Muscle of leg (tissue), 11 donors: ENCODE results near the gene ZNF277. TPM values are rescaled to one million over a fixed set of nuclear protein-coding genes. Genes with fewer than 3 reads are reported as not detected.

Experiments
- DNase-seq: peaks from one replicate; pipeline ENCODE4 v3.0.0; 2013
- H3K27ac ChIP-seq: one replicate; pipeline ENCODE4 v1.5.1; 2013; ENCODE audit warnings: mild to moderate bottlenecking, low read length, control low read depth
- H3K27me3 ChIP-seq: one replicate; pipeline ENCODE4 v1.6.1; 2013; ENCODE audit warnings: low read length; ENCODE audit not compliant: control insufficient read depth, insufficient read depth
- H3K36me3 ChIP-seq: one replicate; pipeline ENCODE4 v1.6.1; 2013; ENCODE audit warnings: low read length; ENCODE audit not compliant: control insufficient read depth, insufficient read depth
- H3K4me1 ChIP-seq: one replicate; pipeline ENCODE4 v1.6.1; 2013; ENCODE audit warnings: low read length; ENCODE audit not compliant: control insufficient read depth, insufficient read depth
- H3K4me3 ChIP-seq: one replicate; pipeline ENCODE4 v1.5.1; 2013; ENCODE audit warnings: low read length, control low read depth
- H3K9me3 ChIP-seq: replicated peaks from 2 replicates; pipeline ENCODE4 v1.6.1; 2013; ENCODE audit warnings: low read depth, low read length; ENCODE audit not compliant: control insufficient read depth
- WGBS: methylation state at CpG from one replicate; pipeline ENCODE4 v1.1.5; 2013; ENCODE audit warnings: missing lambda C conversion rate; ENCODE audit not compliant: insufficient coverage; 5-methylcytosine and 5-hydroxymethylcytosine counted together
- polyA plus RNA-seq, 8 donors: library from polyadenylated mRNA; unstranded; fragments of 120-200 nt; gene quantifications; one replicate each; pipeline versions ENCODE4 v1.2.1 to v1.2.3, GENCODE V29; 2013; ENCODE audit warnings: inconsistent platforms in 1 of 8, low replicate concordance in 1 of 8; ENCODE audit not compliant: insufficient read length in 8 of 8, insufficient read depth in 1 of 8
- total RNA-seq: library from RNA; stranded (reverse); fragments of 120-200 nt; gene quantifications from one replicate; pipeline ENCODE4 v1.2.4, GENCODE V29; 2013

The ZNF277 gene
- total and polyA plus RNA-seq, 9 donors: 17.7 to 29.8 (median 23.5) TPM

- no peak for DNase-seq
- Histone ChIP-seq H3K4me1 (peaks cover 9% of the 10 kb centered on the region), H3K27me3 (no peaks in the 10 kb centered on the region), H3K9me3 (no peaks in the 10 kb centered on the region), H3K27ac (no peak overlapping the region), H3K36me3 (no peaks in the 10 kb centered on the region), H3K4me3 (no peak overlapping the region)
- no CpG with 5 or more reads among the region's 1 CpG for WGBS
Observed at GRCh38 chr7:112183266-112183665, 23.2 kb upstream of the ZNF277 start.

DNA sequence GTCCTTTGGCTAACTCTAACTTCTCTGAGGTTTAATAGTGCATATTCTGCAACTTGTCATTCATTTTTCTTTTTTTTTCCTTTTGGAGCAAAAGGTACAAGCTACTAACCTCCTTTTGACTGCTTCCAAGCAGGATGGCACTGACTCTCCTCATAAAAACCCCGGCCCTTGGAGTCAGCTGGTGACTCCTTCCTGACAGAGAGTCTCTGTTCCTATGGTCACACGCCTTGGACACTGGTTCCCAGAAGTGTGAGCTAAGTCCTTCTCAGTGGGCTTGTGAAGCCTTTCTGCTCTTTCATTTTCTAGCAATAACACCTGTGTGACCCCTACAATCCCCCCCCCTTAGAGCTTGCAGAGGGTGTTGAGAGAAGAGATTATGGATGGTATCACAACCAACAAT lies 22.0 kb upstream of the ZNF277 start:
- H3K36me3 ChIP-seq: no peaks in the 10 kb centered on the region
- peaks cover 9% of the 10 kb centered on the region for H3K4me1 ChIP-seq
- whole genome bisulfite sequencing: no CpG with 5 or more reads among the region's 2 CpGs
- H3K27me3 ChIP-seq: no peaks in the 10 kb centered on the region
- H3K27ac ChIP-seq: no peak overlapping the region
- H3K4me3 ChIP-seq: no peak overlapping the region
- H3K9me3 ChIP-seq: no peaks in the 10 kb centered on the region
- no peak for DNase-seq

DNA sequence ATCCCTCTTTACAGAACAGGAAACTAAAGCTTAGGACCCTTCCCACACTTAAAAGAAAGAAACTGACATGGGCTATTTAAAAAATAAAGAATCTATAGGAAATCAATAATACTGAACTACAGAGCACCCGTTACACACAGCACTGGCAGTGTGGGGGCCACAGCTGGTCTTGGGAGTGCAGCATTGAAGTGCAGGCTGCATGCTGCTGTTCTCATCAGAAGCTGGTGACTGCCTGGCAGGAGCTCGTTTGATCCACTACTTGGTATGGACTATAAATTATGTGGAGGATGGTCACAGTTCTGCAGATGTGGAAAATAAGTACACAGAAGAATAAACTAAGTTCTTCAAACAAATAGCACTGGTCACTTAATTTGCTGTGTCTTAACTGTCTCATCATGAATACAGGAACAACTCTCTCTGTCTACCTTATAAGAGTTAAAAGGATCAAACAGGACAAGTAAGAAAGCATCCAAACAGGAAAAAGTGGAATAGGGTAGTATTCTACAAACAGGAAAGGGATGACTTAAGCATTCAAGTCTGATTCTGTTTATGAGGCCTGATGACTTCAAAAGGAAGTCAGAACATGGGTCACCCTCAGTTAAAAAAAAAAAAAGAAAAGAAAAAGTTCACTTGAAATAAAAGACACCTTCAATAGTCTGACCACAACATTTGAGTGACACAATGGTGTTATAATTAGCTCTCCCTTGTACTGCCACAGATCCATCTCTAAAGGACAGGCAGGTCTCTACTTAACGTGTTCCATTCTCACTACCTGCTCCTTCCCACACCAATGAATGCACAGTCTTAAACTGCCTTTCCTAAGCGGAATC lies 21.3 kb upstream of the ZNF277 start:
- Histone ChIP-seq H3K27ac (peak overlapping the region; percentile 5), H3K4me1 (peaks cover 7% of the 10 kb centered on the region), H3K9me3 (no peaks in the 10 kb centered on the region), H3K36me3 (no peaks in the 10 kb centered on the region), H3K4me3 (no peak overlapping the region), H3K27me3 (no peaks in the 10 kb centered on the region)
- DNase-seq: no peak
- 80% methylated on average over 1 of the region's 4 CpGs for WGBS

- Histone ChIP-seq H3K4me3 (no peak overlapping the region), H3K27me3 (no peaks in the 10 kb centered on the region), H3K36me3 (no peaks in the 10 kb centered on the region), H3K9me3 (no peaks in the 10 kb centered on the region), H3K4me1 (peaks cover 7% of the 10 kb centered on the region), H3K27ac (no peak overlapping the region)
- WGBS: no CpG with 5 or more reads among the region's 1 CpG
- DNase-seq: no peak
Observed at GRCh38 chr7:112186300-112186699, 20.2 kb upstream of the ZNF277 start.

DNA sequence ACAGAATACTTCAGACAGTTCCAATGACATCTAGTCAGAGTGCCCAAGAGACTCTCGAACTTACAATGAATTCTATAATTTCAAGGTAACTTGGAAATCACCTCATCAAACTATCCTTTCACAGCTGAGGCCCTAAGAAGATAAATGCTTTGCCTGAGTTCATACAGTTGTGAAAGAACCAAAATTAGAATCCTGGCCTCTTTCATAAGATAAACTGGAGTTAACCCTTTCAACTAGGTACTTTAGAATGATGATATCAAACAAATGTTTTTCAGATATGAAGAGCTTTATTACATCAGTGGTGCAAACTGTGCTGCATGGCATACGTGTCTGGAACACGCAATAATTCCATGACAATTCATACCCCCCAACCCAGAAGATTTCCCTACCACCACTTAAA lies 18.2 kb upstream of the ZNF277 start:
- H3K36me3 ChIP-seq: no peaks in the 10 kb centered on the region
- H3K27ac ChIP-seq: no peak overlapping the region
- H3K9me3 ChIP-seq: no peaks in the 10 kb centered on the region
- WGBS: no CpG with 5 or more reads among the region's 3 CpGs
- DNase-seq: no peak
- H3K4me3 ChIP-seq: no peak overlapping the region
- H3K27me3 ChIP-seq: no peaks in the 10 kb centered on the region
- peaks cover 3% of the 10 kb centered on the region for H3K4me1 ChIP-seq

- Histone ChIP-seq H3K27me3 (no peaks in the 10 kb centered on the region), H3K27ac (no peak overlapping the region), H3K36me3 (no peaks in the 10 kb centered on the region), H3K4me3 (no peak overlapping the region), H3K4me1 (peaks cover 3% of the 10 kb centered on the region), H3K9me3 (peaks cover 2% of the 10 kb centered on the region)
- no peak for DNase-seq
- 100% methylated on average over 1 of the region's 5 CpGs for WGBS
Observed at GRCh38 chr7:112189691-112190090, 16.8 kb upstream of the ZNF277 start.

- H3K27me3 ChIP-seq: no peaks in the 10 kb centered on the region
- peaks cover 2% of the 10 kb centered on the region for H3K9me3 ChIP-seq
- DNase-seq: no peak
- peaks cover 3% of the 10 kb centered on the region for H3K4me1 ChIP-seq
- 67% methylated on average over 1 of the region's 2 CpGs for WGBS
- H3K4me3 ChIP-seq: no peak overlapping the region
- no peaks in the 10 kb centered on the region for H3K36me3 ChIP-seq
- no peak overlapping the region for H3K27ac ChIP-seq
Observed at GRCh38 chr7:112190120-112190519, 16.4 kb upstream of the ZNF277 start.

DNA sequence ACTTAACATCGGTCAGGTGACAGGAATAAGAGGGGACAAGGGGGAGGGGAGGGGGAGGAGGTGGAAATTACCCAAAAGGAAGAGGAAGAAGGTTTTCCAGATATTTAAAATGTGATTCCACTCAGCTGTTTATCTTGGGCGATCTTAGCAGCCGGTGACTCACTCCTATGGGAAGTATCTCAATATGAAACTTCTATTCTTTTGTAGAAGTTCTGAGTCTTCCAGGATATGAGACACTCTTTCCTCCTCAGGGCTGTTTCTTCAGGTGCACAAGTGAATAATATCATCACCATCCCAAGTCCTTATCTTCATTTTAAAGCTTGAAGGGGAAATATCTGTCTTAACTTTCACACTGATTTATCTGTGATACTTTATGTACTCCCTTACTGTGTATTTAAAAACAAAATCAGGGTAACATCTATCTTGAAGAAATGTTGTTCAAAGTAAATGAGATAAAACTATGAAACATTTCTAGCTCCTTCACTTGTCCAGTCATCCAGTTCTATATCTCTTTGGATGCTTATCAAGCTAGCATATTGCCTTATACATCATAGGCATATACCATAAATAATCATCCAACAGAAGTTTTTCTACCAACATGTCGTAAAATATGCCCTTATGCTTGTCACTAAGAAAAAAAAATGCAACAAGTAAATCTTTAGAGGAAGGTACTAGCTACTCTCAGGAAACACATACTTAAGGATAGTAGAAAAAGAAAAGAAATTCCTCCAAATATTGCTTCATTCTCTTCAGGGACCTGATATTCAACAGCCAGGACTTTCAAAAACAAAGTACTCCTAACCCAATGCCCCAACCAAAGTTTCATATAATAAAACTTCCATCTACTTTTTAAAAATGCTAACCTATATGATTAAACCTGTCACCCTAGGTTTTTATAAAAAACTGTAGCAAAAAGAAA lies 14.0 kb upstream of the ZNF277 start:
- Histone ChIP-seq H3K27ac (peak overlapping the region; percentile 57), H3K4me3 (no peak overlapping the region), H3K4me1 (no peaks in the 10 kb centered on the region), H3K36me3 (no peaks in the 10 kb centered on the region), H3K9me3 (peaks cover 2% of the 10 kb centered on the region), H3K27me3 (no peaks in the 10 kb centered on the region)
- peak; percentile 30 for DNase-seq
- WGBS: no CpG with 5 or more reads among the region's 4 CpGs

GRCh38 chr7:112193915-112194502 lies 12.5 kb upstream of the ZNF277 start:
- Histone ChIP-seq H3K27me3 (no peaks in the 10 kb centered on the region), H3K27ac (no peak overlapping the region), H3K36me3 (no peaks in the 10 kb centered on the region), H3K4me1 (no peaks in the 10 kb centered on the region), H3K4me3 (no peak overlapping the region), H3K9me3 (peaks cover 2% of the 10 kb centered on the region)
- no peak for DNase-seq

GRCh38 chr7:112195717-112196116 lies 10.8 kb upstream of the ZNF277 start:
- no peaks in the 10 kb centered on the region for H3K36me3 ChIP-seq
- H3K4me3 ChIP-seq: no peak overlapping the region
- peaks cover 2% of the 10 kb centered on the region for H3K9me3 ChIP-seq
- no peak for DNase-seq
- H3K4me1 ChIP-seq: no peaks in the 10 kb centered on the region
- no peaks in the 10 kb centered on the region for H3K27me3 ChIP-seq
- WGBS: 87% methylated on average over 3 of the region's 5 CpGs
- H3K27ac ChIP-seq: no peak overlapping the region
